ENCODE data around the gene DRG1. TPM values are rescaled to one million over a fixed set of nuclear protein-coding genes. Genes with fewer than 3 reads are reported as not detected.

DRG1 gene
- total and polyA plus RNA-seq, 2 donors (not counting 3 experiments of a cell fraction or from before 2014, with no cell fraction given), result 37.7 to 65.1 TPM

GRCh38 chr22:31445642-31446041 is 46.2 kb downstream of the DRG1 start:
- CTCF ChIA-PET, result no interaction called here
- no peak overlapping the region for H3K27ac ChIP-seq (ENCODE audit: insufficient read depth, low read depth, low read length)
- no peaks in the 10 kb centered on the region for H3K4me1 ChIP-seq (ENCODE audit: control insufficient read depth, extremely low read depth, insufficient read depth, low read length)
- peaks cover 11 to 27% of the 10 kb centered on the region in 2 experiments for H3K36me3 ChIP-seq (ENCODE audit: control insufficient read depth in 2 of 2, extremely low read depth in 1 of 2, insufficient read depth in 2 of 2, low read length in 2 of 2)
- no TSS peak for BruUV-seq (replicated peaks)
- FAIRE-seq (no peak), DNase-seq (ENCODE audit: low read depth, low spot score) (no peak)
- H4K20me1 ChIP-seq (replicated peaks; ENCODE audit: control insufficient read depth, extremely low read depth, insufficient read depth, low read length), result no peaks in the 10 kb centered on the region
- H3K79me2 ChIP-seq (ENCODE audit: control insufficient read depth, insufficient read depth, low read length), result no peaks in the 10 kb centered on the region
- no peak overlapping the region for H3K4me3 ChIP-seq (replicated peaks in 1 of 3; ENCODE audit: insufficient read depth in 1 of 3, low read depth in 1 of 3, low read length in 3 of 3)
- no peaks in the 10 kb centered on the region for H3K9me1 ChIP-seq (replicated peaks; ENCODE audit: control insufficient read depth, extremely low read depth, insufficient read depth, low read length)
- H3K4me2 ChIP-seq (ENCODE audit: insufficient read depth, low read length), result no peak overlapping the region
- POLR2A ChIA-PET, result no interaction called here
- dilution Hi-C loops (cut with MboI; ENCODE audit: extremely low pct_ligation_motif_present, low sequenced_read_pairs), result no loop called here
- no peak overlapping the region for H3K9ac ChIP-seq (replicated peaks; ENCODE audit: extremely low read depth, insufficient read depth, low read length)
- intact Hi-C loops (cut with micrococcal nuclease), result no loop called here
- H2AFZ ChIP-seq (ENCODE audit: low read depth, low read length), result no peak overlapping the region
- H3K9me3 ChIP-seq (replicated peaks; ENCODE audit: control insufficient read depth, insufficient read depth, low read length), result no peaks in the 10 kb centered on the region
- no peaks in the 10 kb centered on the region for H3K27me3 ChIP-seq (ENCODE audit: control insufficient read depth in 2 of 2, insufficient read depth in 2 of 2, low read length in 2 of 2)
- TF ChIP-seq GATA2 (IDR thresholded peaks at IDR 0.05; ENCODE audit: insufficient read depth, insufficient read length, low read depth, low read length) (no peak), JUN (IDR thresholded peaks at IDR 0.05; ENCODE audit: borderline replicate concordance, insufficient read depth, insufficient read length, low read depth) (no peak), EZH2 (IDR thresholded peaks at IDR 0.05; ENCODE audit: borderline replicate concordance, low read depth, low read length, severe bottlenecking) (no peak), POLR2AphosphoS5 (IDR thresholded peaks at IDR 0.05; ENCODE audit: insufficient read depth, low read depth, low read length) (no peak), FOS (IDR thresholded peaks at IDR 0.05; ENCODE audit: borderline replicate concordance, insufficient read depth, low read length) (no peak), POLR2A (IDR thresholded peaks at IDR 0.05; ENCODE audit: low read depth, low read length) (no peak), MYC (IDR thresholded peaks at IDR 0.05; ENCODE audit: low read depth, low read length) (no peak), CTCF (IDR thresholded peaks at IDR 0.05; ENCODE audit: extremely low read depth in 1 of 2, insufficient read depth in 1 of 2, low read depth in 1 of 2, low read length in 2 of 2) (no peak), MAX (IDR thresholded peaks at IDR 0.05; ENCODE audit: insufficient read depth, insufficient read length) (no peak)

All from endothelial cell of umbilical vein (primary cell).